Endothelial cell of umbilical vein (primary cell): ENCODE results near the gene SLC19A1. TPM values are rescaled to one million over a fixed set of nuclear protein-coding genes. Genes with fewer than 3 reads are reported as not detected.

ENCODE experiments used
- BruUV-seq: library from RNA; stranded (reverse); fragments of 400-500 nt; replicated peaks from 2 replicates; lab custom pipeline; 2021; lab: Mats Ljungman, UMichigan
- CTCF ChIA-PET: fragments of 300-600, 350-600 bp; sonication (Branson Sonifier 250); formaldehyde crosslinking; loops from one replicate; lab custom pipeline; 2021; ENCODE audit warnings: antibody characterized with exemption, inconsistent platforms; lab: Charles Lee
- POLR2A ChIA-PET: fragments of 300-600, 350-600 bp; sonication (Branson Sonifier 250); formaldehyde crosslinking; loops from one replicate; lab custom pipeline; 2021; ENCODE audit warnings: antibody characterized with exemption, inconsistent platforms; lab: Charles Lee
- DNase-seq: peaks from one replicate; pipeline ENCODE4 v3.0.0-alpha.2; 2011; ENCODE audit warnings: low read depth, low spot score
- FAIRE-seq: peaks from 2 replicates; lab custom pipeline; 2011; peaks lifted over from hg19 to GRCh38; lab: Jason Lieb, UNC
- H2AFZ ChIP-seq: 2 replicates; pipeline ENCODE4 v1.6.0; 2012; ENCODE audit warnings: low read depth, low read length, control low read depth, inconsistent platforms
- H3K27ac ChIP-seq: 2 replicates; pipeline ENCODE4 v1.5.1; 2011; ENCODE audit warnings: low read depth, mild to moderate bottlenecking, control low read depth, low read length, moderate library complexity; ENCODE audit not compliant: insufficient read depth
- H3K27me3 ChIP-seq, 2 experiments: 2 replicates each; pipeline versions ENCODE4 v1.6.0 to v1.6.1; 2011; ENCODE audit warnings: low read length in 2 of 2, mixed read lengths in 1 of 2; ENCODE audit not compliant: control insufficient read depth in 2 of 2, insufficient read depth in 2 of 2
- H3K36me3 ChIP-seq, 2 experiments: 2 replicates in 1 of 2; 3 replicates in 1 of 2; pipeline ENCODE4 v1.5.1; 2011; ENCODE audit warnings: low read length in 2 of 2, mild to moderate bottlenecking in 1 of 2, moderate library complexity in 1 of 2; ENCODE audit not compliant: control insufficient read depth in 2 of 2, insufficient read depth in 2 of 2; ENCODE audit errors: extremely low read depth in 1 of 2
- H3K4me1 ChIP-seq: 3 replicates; pipeline ENCODE4 v1.5.1; 2011; ENCODE audit warnings: mild to moderate bottlenecking, low read length; ENCODE audit not compliant: control insufficient read depth, insufficient read depth; ENCODE audit errors: extremely low read depth
- H3K4me2 ChIP-seq: 2 replicates; pipeline ENCODE4 v1.6.1; 2011; ENCODE audit warnings: low read length, control low read depth, mixed read lengths; ENCODE audit not compliant: insufficient read depth
- H3K4me3 ChIP-seq, 3 experiments: fragments of 200-600 bp in 1 of 3; sonication (generic), shearing (Covaris generic) in 1 of 3; replicated peaks in 1 of 3; 2 replicates each; pipeline ENCODE4 v1.5.1; 2011 to 2016; ENCODE audit warnings: control low read depth in 3 of 3, low read length in 3 of 3, mild to moderate bottlenecking in 2 of 3, inconsistent platforms in 1 of 3, low read depth in 1 of 3, moderate library complexity in 1 of 3; ENCODE audit not compliant: insufficient read depth in 1 of 3
- H3K79me2 ChIP-seq: 2 replicates; pipeline ENCODE4 v1.6.0; 2012; ENCODE audit warnings: low read length, inconsistent platforms; ENCODE audit not compliant: control insufficient read depth, insufficient read depth
- H3K9ac ChIP-seq: replicated peaks from 2 replicates; pipeline ENCODE3; 2011; ENCODE audit warnings: low read length, control low read depth; ENCODE audit not compliant: insufficient read depth; ENCODE audit errors: extremely low read depth
- H3K9me1 ChIP-seq: replicated peaks from 3 replicates; pipeline ENCODE4 v1.6.0; 2011; ENCODE audit warnings: mild to moderate bottlenecking, low read length; ENCODE audit not compliant: control insufficient read depth, insufficient read depth; ENCODE audit errors: extremely low read depth
- H3K9me3 ChIP-seq: replicated peaks from 2 replicates; pipeline ENCODE4 v1.5.1; 2012; ENCODE audit warnings: low read length, inconsistent platforms; ENCODE audit not compliant: control insufficient read depth, insufficient read depth
- H4K20me1 ChIP-seq: replicated peaks from 2 replicates; pipeline ENCODE3; 2011; ENCODE audit warnings: mild to moderate bottlenecking, low read length; ENCODE audit not compliant: control insufficient read depth, insufficient read depth; ENCODE audit errors: extremely low read depth
- CTCF ChIP-seq, 2 donors: IDR thresholded peaks; 1 replicate in 1 of 2; 2 replicates in 1 of 2; pipeline ENCODE4 v1.5.1; 2011; ENCODE audit warnings: low read length in 2 of 2, mild to moderate bottlenecking in 2 of 2, moderate library complexity in 2 of 2, control low read depth in 1 of 2, inconsistent platforms in 1 of 2, low read depth in 1 of 2; ENCODE audit not compliant: insufficient read depth in 1 of 2; ENCODE audit errors: extremely low read depth in 1 of 2
- EZH2 ChIP-seq: IDR thresholded peaks from 2 replicates; pipeline ENCODE4 v1.6.1; 2012; ENCODE audit warnings: borderline replicate concordance, low read depth, mild to moderate bottlenecking, moderate library complexity, low read length, inconsistent platforms; ENCODE audit not compliant: severe bottlenecking
- FOS ChIP-seq: IDR thresholded peaks from 2 replicates; pipeline ENCODE4 v1.6.1; 2011; ENCODE audit warnings: mild to moderate bottlenecking, low read length, moderate library complexity, borderline replicate concordance; ENCODE audit not compliant: insufficient read depth
- GATA2 ChIP-seq: IDR thresholded peaks from 2 replicates; pipeline ENCODE4 v1.7.0; 2011; ENCODE audit warnings: low read depth, mild to moderate bottlenecking, moderate library complexity, mixed read lengths, low read length; ENCODE audit not compliant: insufficient read length, insufficient read depth
- JUN ChIP-seq: IDR thresholded peaks from 2 replicates; pipeline ENCODE4 v1.6.1; 2011; ENCODE audit warnings: borderline replicate concordance, low read depth; ENCODE audit not compliant: insufficient read length, insufficient read depth
- MAX ChIP-seq: IDR thresholded peaks from 2 replicates; pipeline ENCODE4 v1.6.1; 2011; ENCODE audit not compliant: insufficient read depth, insufficient read length
- MYC ChIP-seq: IDR thresholded peaks from one replicate; pipeline ENCODE4 v1.6.1; 2011; ENCODE audit warnings: mild to moderate bottlenecking, low read depth, low read length
- POLR2A ChIP-seq: IDR thresholded peaks from 2 replicates; pipeline ENCODE4 v1.6.1; 2012; ENCODE audit warnings: low read depth, mild to moderate bottlenecking, control low read depth, low read length
- POLR2AphosphoS5 ChIP-seq: IDR thresholded peaks from 2 replicates; pipeline ENCODE4 v1.6.1; 2012; ENCODE audit warnings: low read depth, mild to moderate bottlenecking, control low read depth, low read length, moderate library complexity; ENCODE audit not compliant: insufficient read depth
- dilution Hi-C: fragments of 300-500 bp; cut with MboI; formaldehyde crosslinking; loops from one replicate; pipeline ENCODE4 v1.15.0; 2019; ENCODE audit warnings: low sequenced_read_pairs; ENCODE audit not compliant: extremely low pct_ligation_motif_present
- intact Hi-C: fragments of 100-400 bp; cut with micrococcal nuclease; formaldehyde crosslinking; loops from one replicate; pipeline ENCODE4 v1.10.0; 2022
- polyA plus RNA-seq, 4 experiments: library from polyadenylated mRNA; depleted of rRNA in 3 of 4; stranded (reverse) in 3 of 4; unstranded in 1 of 4; fragments of >200 nt; gene quantifications; 2 replicates each; pipeline versions ENCODE4 v1.2.1 to v1.2.3, GENCODE V29; 2011 to 2012; ENCODE audit warnings: missing spikeins in 1 of 4
- total RNA-seq: library from RNA; stranded (reverse); gene quantifications from 2 replicates; pipeline ENCODE4 v1.2.3, GENCODE V29; 2021

The SLC19A1 gene
- total and polyA plus RNA-seq, 2 donors (not counting 3 experiments of a cell fraction or from before 2014, with no cell fraction given): 36.3 to 54.6 TPM

DNA sequence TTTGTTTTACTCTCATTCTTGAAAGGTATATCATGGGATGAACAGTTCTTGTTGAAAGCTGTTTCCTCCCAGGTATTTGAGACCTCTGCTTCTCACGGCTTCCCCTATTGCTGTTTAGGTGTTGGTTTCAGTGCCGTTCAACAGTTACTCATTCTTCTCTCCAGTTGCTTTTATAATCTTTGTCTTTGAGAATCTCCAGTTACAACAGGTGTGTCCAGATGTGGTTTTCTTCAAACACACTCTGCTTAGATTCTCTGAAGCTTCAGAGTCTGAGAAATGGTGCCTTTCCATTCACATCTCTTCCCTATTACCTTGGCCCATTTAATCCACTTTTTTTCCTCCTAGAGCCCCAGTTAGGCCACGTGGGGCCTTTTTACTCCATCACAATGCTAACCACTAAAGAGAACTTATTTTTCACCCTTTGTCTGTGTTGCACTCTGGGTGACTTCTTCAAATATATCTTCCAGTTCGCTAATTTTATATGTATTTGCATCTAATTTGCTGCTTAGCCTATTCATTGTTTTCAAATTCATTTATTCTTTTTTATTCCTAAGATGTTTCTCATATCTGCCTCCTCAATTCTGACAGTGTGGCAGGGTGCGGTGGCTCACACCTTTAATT, 46.7 kb upstream of the SLC19A1 start:
- Histone ChIP-seq H3K79me2 (no peaks in the 10 kb centered on the region), H3K4me2 (no peak overlapping the region), H3K36me3 (no peaks in the 10 kb centered on the region), H3K27me3 (peaks cover 9 to 10% of the 10 kb centered on the region in 2 experiments), H3K9me1 (no peaks in the 10 kb centered on the region), H3K9me3 (peaks cover 6% of the 10 kb centered on the region), H3K27ac (no peak overlapping the region), H3K4me1 (peaks cover 7% of the 10 kb centered on the region), H2AFZ (no peak overlapping the region), H3K9ac (no peak overlapping the region), H3K4me3 (no peak overlapping the region), H4K20me1 (no peaks in the 10 kb centered on the region)
- dilution Hi-C loops: no loop called here
- BruUV-seq: no TSS peak
- intact Hi-C loops: no loop called here
- no peak for TF ChIP-seq JUN
- TF ChIP-seq MAX: no peak
- ChIA-PET CTCF (interaction anchor here (0.9 kb wide), 1 partner anchor 7 kb away, joined by 3 read pairs; no protein-coding TSS in a partner anchor), POLR2A (no interaction called here)
- no peak for FAIRE-seq
- no peak for DNase-seq

- H3K9me1 ChIP-seq: no peaks in the 10 kb centered on the region
- H3K36me3 ChIP-seq: no peaks in the 10 kb centered on the region
- no peak overlapping the region for H3K9ac ChIP-seq
- H3K4me1 ChIP-seq: peaks cover 7% of the 10 kb centered on the region
- DNase-seq: no peak
- no peak for FAIRE-seq
- no peaks in the 10 kb centered on the region for H3K79me2 ChIP-seq
- no peak overlapping the region for H3K4me2 ChIP-seq
- no peaks in the 10 kb centered on the region for H4K20me1 ChIP-seq
- POLR2A ChIA-PET: no interaction called here
- dilution Hi-C loops: no loop called here
- no TSS peak for BruUV-seq
- no peak overlapping the region for H2AFZ ChIP-seq
- H3K27ac ChIP-seq: no peak overlapping the region
- CTCF ChIA-PET: interaction anchor here (0.9 kb wide), 1 partner anchor 8 kb away, joined by 3 read pairs; no protein-coding TSS in a partner anchor
- H3K27me3 ChIP-seq: peaks cover 9 to 10% of the 10 kb centered on the region in 2 experiments
- H3K9me3 ChIP-seq: peaks cover 6% of the 10 kb centered on the region
- H3K4me3 ChIP-seq: no peak overlapping the region
- intact Hi-C loops: no loop called here
- TF ChIP-seq POLR2AphosphoS5: no peak
- no peak for TF ChIP-seq FOS
- no peak for TF ChIP-seq JUN
- no peak for TF ChIP-seq EZH2
- no peak for TF ChIP-seq POLR2A
- no peak for TF ChIP-seq MYC
- no peak for TF ChIP-seq GATA2
- no peak for TF ChIP-seq MAX
- no peak for TF ChIP-seq CTCF (IDR thresholded peaks at IDR 0.05; ENCODE audit: extremely low read depth in 1 of 2, insufficient read depth in 1 of 2, low read depth in 1 of 2, low read length in 2 of 2)
Measured at GRCh38 chr21:45588086-45588825, 46.0 kb upstream of the SLC19A1 start.
